GM21526 (cell line): ENCODE data around the gene ATP2C1.
A peak's percentile ranks its signal among the peaks of the same experiment; 100 is the strongest.

Experiments used
- ATAC-seq: cut with Tn5 transposase; IDR thresholded peaks from one replicate; pipeline ENCODE4 v1.9.1; 2021; ENCODE audit warnings: moderate library complexity; ENCODE audit not compliant: unreplicated experiment, low FRiP score

The ATP2C1 gene

DNA sequence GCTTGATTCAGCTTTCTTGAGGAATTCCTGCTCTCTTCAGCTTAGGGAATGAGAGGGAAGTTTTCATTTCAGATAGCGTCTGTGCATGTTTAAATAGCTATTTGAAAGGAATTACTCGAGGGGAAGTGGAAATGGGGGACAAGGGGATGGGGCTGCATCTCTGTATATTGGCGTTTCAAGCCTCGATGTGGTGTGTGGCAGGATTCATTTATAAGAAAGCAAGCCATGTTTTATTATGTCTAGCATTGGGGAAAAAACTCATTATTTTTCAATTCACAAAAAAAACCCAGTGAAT is 1.0 kb downstream of the ATP2C1 start:
- no peak for ATAC-seq

DNA sequence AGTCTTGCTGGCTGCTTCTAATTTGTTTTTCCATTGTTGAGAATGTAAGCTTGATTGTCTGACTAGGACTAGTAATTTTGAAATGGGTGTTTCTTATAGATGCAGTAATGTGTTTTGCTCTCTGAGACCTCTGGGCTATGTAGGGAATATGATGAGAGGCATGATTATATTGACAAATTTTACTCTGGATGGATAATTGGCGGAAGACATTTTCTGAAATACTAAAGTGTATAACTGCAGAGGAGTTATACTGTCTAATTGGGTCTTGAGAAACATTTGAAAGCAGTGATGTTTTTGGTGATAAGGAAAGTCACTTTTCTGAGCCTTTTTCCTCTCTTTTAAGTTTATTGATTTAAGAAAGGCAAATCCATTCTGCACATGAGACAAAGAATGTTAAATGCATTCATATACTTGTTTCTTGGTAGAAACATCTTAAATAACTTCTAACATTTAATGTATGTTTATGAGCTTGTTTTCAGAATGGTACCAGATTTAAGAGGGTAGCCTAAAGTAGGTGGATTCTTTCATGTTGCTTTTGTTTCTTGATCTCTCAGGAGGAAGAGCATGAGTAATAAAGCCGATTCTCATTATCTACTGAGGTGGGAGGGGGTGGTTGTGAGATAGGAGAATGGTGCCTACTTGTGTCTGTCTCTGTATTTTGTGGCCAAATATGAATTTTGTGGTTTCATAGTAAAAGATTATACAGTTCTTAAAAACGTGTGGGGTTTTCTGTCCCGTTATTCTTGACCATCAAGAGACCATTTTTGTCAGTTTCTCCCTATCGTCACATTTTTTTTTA is 2.0 kb downstream of the ATP2C1 start:
- ATAC-seq, result no peak

DNA sequence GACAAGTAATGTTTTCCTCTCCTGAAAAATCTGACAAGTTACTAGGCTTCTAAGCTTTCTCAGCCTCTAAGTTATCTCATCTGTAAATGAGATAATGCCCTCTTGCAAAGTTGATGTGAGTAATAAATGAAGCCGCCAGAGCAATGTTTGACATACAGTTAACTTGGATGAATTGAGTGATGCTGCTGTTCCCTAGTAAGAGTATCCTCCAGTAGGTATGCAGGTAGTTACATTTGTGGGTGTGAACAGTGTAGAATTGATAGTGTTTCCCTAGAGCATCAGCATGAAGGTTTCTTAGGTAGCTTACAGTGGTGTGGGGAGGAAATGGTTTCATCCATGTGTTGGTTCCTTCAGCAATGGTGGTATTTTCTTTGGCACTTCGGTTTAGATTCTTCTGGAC is 3.4 kb downstream of the ATP2C1 start:
- no peak for ATAC-seq

DNA sequence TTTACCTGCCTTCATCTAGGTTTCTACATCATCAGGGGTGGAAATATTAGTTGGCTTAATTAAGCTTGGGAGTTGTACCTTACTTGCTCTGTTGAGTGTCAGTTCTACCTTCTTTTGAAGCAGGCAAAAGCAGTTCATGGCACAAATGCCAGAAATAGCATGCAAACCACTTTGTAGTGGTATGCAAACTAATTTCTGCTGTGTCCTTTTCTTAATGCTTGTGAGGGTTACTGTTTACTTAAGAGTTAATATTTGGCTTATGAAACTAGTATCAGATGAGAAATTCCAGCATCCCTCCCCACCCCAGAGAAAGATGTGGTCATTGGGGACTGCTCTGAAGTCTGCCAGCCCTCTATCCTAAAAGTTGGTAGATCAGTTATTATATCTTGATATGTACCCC is 7.1 kb downstream of the ATP2C1 start:
- peak; percentile 45 for ATAC-seq

DNA sequence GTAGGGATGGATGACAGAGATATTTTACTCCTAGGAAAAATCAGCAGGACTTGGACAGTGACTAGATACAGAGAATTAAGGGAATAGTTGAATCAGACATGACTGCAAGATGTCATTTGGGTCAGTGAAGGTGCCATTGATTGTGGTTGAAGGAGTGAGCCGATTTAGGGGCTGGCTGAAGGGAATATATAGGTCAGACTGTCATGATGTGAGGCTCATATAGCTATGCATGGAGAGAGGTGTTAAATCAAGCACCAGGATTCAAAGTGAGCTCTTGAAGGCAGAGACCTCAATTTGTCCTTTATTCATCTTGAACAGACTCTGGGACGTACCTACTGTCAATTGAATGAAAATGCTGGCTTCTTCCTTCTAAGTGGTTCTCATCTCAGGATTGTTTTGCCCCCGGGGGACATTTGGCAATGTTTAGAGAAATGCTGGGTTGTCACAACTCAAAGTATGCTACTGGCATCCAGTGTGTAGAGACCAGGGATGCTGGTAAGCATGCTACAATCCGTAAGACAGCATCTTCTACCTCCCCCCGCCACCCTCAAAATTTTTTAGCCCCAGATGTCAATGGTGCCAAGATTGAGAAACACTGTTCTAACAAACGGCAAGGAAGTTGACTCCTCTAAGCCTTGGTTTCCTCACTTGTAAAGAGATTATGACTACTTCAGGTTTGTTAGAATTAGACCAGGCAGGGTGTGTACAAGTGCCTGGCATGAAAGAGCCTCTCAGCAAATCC is 7.8 kb downstream of the ATP2C1 start:
- ATAC-seq, result no peak

DNA sequence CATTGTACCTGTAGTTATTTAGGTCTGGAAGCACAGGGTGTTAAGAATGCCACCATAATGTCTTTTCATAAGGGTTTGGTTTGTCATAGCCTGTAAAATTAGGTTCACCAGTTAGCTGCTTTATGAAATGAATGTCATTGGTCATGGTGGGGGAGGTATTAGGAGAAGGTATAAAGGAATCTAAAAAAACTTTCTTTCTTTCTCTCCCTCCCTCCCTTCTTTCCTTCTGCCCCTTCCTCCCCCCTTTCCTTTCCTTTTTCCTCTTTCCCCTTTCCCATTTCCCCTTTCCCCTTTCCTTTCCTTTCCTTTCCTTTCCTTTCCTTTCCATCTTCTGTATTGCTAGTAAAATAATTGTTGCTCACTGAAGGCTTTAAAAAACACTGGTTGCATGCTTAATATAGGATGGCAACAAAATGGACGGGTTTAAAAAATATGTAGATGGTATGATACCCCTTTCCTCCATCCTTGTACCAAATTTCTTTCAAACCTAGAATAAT is 9.6 kb downstream of the ATP2C1 start:
- no peak for ATAC-seq

DNA sequence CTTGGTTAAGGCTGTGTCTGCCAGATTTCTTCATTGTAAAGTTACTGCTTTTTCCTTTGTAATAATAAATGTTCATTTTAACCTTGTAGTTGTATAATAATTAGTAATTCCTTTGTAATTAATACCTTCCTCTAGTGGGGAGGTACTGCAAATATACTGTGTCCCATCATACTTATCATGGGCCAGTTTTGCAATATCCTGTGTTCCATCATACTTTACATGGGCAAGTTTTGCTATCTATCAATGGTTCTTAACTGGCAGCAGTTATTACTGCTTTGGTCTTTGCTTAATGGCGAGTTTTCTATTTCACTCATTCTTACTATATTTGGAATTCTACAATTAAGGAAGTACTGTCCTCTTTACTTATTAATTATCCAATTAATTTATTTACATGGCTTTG is 10.6 kb downstream of the ATP2C1 start:
- ATAC-seq, result no peak

DNA sequence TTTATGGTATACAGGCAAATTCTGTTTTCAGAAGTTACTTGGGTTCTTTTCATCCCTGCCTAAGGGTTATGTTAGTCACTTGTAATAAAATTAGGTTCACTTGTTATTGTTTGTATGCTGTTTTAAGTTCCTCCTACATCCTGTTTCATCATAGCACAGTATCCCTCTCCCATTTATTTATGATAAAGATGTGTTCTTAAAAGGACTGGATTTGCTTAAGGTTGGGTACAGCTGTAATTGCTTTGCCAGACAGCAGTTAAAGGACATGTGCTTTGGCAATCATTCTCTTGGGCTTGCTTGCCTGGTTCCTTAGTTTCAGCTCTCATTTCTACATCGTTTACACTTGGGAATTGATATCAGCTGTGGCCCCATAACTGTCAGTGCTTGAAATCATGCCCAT is 11.7 kb downstream of the ATP2C1 start:
- no peak for ATAC-seq

DNA sequence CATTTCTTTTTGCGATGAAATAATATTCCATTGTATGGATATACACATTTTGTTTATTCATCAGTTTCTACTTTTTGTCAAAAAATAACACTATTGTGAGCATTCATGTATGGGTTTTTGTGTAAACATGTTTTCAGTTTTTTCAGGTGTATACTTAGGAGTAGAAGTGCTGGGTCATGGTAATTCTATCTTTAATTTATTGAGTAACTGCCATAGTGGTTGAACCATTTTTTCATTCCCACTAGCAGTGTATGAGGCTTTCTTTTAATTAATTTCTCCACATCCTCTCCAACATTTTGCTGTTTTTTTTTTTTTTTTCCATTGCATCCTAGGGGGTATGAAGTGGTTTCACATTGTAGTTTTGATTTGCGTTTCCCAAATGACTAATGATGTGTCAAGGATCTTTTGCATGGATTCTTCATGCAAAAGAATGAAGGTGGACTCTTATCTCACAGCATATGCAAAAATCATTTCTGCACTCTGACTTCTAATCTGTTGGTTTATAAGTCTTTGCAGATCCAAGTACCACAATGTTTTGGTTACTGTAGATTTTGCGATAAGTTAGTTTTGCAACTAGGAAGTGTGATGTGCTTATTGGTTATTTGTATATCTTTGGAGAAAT is 12.6 kb downstream of the ATP2C1 start:
- no peak for ATAC-seq

DNA sequence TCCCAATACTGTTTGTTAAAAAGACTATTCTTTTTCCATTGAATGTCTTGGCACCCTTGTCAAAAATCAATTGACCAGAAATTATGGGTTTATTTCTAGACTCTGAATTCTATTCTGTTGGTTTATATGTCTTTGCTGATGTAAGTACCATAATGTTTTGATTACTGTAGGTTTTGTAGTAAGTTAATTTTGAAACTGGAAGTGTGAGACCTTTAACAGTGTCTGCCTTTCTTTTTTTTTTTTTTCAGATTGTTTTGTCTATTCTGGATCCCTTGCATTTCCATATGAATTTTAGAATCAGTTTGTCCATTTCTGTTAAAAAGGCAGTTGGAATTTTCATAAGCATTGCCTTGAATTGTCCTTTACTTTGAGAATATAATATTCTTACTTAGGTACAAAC is 13.6 kb downstream of the ATP2C1 start:
- no peak for ATAC-seq

DNA sequence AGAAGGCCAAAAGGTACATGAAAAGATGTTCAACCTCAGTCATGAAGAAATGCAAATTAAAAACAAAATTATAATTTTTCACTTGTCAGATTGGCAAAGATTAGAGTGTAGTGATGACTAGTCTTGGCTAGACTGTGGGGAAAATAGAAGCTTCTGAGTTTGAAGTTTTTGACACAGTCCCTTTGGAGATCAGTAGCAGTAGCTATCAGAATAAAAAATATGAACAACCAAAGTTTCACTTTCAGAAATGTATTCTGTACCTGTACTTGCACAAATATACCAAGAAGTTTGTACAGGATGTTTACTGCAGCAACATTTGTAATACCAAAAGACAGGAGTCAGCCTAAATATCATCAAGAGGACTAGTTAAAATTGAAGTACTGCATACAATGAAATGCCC is 14.1 kb downstream of the ATP2C1 start:
- no peak for ATAC-seq

DNA sequence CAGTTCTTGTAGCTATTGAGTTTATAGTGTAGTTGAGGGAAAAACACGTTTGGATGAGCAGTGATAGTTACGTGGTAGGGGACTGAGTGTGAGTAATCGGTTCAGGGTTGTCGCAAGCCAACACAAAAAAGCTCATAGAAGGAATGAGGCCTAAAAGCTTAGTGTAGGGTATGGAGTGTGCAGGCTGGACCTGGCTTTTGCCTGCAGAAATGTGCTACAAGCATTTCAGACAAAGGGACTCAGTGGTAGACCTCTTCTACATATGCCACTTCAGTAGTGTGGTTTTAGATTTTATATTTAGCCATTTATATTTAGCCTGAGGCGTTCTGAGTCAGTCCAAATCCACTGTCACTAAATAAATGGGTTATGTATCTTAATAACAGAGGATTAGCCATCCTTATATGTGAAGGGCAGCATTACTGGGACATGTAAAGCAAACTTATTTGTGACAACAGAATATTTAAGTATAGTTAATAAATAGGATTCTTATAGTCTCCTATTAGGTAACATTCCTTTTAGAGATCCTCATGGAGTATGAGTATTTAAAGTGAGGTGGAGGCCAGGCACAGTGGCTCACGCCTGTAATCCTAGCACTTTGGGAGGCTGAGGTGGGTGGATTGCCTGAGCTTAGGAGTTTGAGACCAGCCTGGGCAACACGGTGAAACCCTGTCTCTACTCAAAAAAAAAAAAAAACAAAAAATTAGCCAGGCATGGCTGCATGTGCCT is 21.8 kb downstream of the ATP2C1 start:
- no peak for ATAC-seq

DNA sequence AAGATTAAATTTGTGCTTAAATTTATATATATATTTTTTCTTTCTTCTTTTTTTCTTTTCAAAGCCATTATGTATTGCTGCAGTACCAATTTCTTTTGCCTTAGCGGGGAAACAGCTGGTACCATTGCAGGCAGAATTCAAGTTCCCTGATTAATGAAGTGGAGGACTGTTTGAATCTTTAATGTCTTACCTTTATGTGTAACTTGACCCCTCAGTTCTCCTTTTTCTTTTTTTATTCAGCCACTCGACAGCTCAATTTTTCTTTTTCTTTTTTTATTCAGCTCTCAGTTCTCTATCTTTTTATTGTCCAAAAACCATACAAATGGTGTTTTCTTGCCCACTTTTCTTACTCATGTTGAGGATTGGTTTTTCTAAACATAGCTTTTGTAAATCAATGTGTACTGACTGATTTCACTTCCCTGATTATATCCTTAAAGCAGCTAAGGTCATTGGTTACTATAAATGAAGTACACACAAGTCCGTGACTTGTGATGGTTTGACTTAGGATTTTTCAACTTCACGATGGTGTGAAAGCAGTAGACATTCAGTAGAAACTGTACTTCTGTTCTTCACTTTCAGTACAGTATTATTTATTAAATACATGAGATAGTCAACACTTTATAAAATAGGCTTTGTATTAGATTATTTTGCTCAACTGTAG is 22.8 kb downstream of the ATP2C1 start:
- ATAC-seq, result peak; percentile 58

DNA sequence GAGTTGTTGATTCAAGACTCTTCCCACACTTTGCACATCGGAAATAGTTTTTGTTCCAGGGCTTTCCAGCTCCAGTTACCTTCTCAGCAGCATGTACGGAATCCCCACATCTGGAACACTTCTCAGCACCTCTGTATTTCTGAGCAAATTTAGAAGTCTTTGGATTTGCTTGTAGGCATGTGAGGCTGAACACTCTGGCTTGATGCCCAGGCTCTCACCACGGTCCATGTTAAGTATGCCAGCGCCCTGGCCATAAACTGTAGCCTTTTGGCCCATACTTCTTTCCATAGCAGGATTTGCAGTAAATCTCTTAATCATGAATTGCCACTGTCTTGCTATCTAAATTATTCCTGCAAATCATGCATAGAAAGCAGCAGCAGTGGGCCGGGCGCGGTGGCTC is 24.4 kb downstream of the ATP2C1 start:
- ATAC-seq, result no peak

DNA sequence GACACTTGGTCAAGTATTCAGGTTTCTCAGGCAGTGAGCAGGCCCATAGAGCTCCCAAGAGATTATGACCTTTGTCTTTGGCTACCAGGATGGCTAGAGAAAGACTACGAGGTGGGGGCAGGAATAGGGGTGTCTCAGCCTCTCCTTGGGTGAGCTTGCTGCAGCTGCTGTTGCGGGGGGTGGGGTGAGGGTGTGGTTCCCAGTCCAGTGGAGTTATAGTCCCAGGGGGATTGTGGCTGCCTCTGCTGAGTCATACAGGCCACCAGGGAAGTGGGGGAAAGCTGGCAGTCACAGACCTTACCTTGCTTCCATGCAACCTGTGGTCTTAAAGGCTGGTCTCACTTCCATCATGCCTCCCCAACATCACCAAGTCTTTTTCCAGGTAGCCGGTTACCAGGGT is 31.7 kb downstream of the ATP2C1 start:
- no peak for ATAC-seq

DNA sequence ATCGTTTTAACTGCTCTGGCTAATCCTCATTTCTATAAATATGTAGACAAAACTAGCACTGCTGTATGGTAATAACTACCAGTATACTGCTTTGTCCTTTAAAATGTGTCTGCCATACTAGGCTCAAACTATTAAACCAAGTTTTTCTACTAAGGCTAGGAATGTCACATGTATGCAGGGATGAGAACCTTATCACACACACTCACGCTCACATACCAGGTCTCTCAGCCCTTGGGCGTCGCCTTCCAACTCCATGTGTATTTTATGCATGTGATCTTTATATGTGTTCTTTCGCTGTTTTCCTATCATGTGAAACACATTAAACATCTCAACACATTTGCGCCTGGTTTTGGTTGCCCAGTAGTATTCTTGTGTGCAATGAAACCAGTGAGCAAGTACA is 32.6 kb downstream of the ATP2C1 start:
- ATAC-seq, result no peak

DNA sequence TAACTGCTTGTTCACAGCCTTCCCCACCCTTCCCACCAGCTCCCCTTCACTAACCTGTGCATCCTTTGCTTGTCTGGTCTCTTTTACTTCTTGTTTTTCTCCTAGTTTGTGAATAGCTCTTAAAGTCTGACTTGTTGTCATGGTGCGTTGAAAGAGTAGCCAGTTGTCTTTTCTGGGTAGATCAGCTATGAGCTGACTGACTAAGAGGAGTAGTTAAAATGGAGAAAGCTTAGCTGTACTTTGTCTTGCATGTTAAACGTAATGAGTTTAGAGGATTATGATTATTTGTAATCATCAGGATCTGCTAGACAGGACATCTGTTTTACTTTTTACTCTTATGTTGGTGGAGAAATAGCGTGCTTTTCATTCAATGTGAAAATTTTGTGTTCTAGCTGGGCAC is 35.9 kb downstream of the ATP2C1 start:
- ATAC-seq, result no peak

DNA sequence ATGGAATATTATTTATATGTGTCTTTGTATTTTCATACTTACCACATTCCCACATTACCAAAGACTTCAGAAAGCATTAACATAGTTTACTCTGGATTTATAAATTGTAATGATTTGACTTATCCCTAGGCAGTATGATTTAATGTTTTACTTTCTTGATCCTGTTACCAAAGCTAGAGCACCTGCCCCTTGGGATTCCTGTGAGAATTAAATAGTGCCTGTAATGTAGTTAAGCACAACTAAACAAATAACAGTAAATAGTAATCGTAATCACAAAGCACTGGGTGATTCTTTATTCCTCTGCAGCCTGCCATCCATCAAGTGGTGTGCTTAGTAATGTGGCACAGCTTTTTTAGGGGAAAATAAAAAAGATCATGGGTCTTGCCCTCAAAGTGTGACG is 39.1 kb downstream of the ATP2C1 start:
- no peak for ATAC-seq

DNA sequence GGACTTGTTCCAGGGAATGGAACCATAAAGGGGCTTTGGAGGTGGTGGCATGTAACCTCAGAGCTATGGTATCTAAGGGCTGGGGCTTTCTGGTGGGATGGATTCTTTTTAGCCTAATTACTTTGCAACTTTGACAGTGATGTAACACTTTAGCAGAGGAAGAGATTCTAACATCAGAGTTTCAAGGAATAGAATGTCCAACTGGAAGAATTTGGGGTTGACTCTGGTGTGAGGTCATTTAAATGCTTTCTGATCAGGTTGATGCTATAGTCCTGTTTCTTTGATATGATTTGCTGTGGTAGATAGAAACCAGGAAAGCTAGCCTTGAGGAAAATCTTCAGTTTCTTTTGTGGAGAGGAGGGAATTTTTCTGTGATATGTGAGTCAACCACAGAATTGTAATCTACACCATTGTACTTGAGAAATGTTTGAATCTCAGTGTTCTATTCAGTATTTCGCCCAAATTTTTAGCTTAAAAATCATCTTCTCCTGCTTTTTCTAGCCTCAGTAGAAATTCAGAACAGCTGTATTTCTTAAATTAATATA is 40.0 kb downstream of the ATP2C1 start:
- ATAC-seq, result no peak

DNA sequence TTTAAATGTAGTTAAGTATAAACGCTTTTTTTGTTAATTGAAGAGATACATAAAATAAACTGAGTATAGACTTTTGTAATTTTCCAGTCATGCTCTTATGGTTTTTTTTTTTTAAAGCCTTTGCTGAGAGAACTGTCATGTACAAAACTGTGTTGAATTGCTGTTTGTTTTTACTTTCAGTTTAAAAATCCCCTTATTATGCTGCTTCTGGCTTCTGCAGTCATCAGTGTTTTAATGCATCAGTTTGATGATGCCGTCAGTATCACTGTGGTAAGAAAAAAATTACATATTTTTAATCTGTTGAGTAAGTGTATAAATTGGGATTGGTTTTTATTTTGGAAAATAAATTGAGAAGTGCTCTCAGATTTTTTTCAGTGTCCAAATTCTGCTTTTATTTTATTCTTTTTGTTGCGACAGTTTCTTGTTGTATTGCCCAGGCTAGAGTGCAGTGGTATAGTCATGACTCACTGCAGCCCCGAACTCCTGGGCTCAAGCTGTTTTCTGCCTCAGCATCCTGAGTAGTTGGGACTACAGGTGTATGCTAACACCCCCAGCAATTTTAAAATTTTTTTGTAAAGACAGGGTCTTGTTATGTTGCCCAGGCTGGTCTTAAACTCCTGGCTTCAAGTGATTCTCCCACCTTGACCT is 40.7 kb downstream of the ATP2C1 start:
- ATAC-seq, result no peak
